Activated CD4-positive, alpha-beta T cell treated with anti-CD3 and anti-CD28 coated beads, Interleukin-2, amount 50 U/mL, for 1 hour (primary cell): ENCODE measurements around the gene RPS14.
A peak's percentile ranks its signal among the peaks of the same experiment; 100 is the strongest.

Experiments used
- DNase-seq: peaks from one replicate; pipeline ENCODE4 v3.0.0-alpha.2; 2020

Gene RPS14

GRCh38 chr5:150398722-150399523 is 50.6 kb downstream of the RPS14 start:
- peak; percentile 37 for DNase-seq

- no peak for DNase-seq
Observed at GRCh38 chr5:150397782-150398721, 51.5 kb downstream of the RPS14 start.

- no peak for DNase-seq
Observed at GRCh38 chr5:150397146-150397781, 52.3 kb downstream of the RPS14 start.

- DNase-seq, result no peak
Observed at GRCh38 chr5:150396267-150396666, 53.3 kb downstream of the RPS14 start.

GRCh38 chr5:150395688-150395975 is 53.9 kb downstream of the RPS14 start:
- no peak for DNase-seq

GRCh38 chr5:150394912-150395687 is 54.4 kb downstream of the RPS14 start:
- DNase-seq, result no peak

GRCh38 chr5:150394131-150394530 is 55.4 kb downstream of the RPS14 start:
- no peak for DNase-seq

GRCh38 chr5:150393096-150393645 is 56.4 kb downstream of the RPS14 start:
- DNase-seq, result no peak

GRCh38 chr5:150392680-150393079 is 56.9 kb downstream of the RPS14 start:
- DNase-seq, result no peak
